T-helper 22 cell (primary cell): ENCODE measurements around the gene PROSER1.
"Not testable (repeated sequence)": the region's sequence is repeated elsewhere in the genome, so short reads cannot be mapped to it uniquely, and the experiment has no call there.

Experiments used
- DNase-seq: peaks from one replicate; pipeline ENCODE4 v3.0.0-alpha.2; 2020; ENCODE audit warnings: low read depth

PROSER1 gene

DNA sequence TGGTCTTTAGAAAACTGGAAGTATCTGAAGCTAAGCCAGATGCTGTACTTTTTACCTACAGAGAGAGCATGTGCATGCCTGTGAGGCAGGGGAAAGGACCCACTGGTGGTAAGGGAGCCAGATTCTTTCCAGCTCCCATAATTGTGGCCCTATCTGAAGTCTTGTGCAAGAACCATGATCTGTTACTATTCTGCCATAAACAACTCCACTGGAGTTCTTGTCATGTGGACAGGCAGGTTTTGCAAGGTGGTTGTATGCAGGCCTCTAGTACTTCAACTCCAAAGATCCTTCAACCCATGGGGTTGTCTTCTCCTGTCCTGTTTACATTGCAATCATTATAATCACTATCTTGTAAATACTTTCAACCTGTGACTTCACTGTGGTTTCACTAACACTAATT is 14.1 kb downstream of the PROSER1 start:
- DNase-seq = no peak

DNA sequence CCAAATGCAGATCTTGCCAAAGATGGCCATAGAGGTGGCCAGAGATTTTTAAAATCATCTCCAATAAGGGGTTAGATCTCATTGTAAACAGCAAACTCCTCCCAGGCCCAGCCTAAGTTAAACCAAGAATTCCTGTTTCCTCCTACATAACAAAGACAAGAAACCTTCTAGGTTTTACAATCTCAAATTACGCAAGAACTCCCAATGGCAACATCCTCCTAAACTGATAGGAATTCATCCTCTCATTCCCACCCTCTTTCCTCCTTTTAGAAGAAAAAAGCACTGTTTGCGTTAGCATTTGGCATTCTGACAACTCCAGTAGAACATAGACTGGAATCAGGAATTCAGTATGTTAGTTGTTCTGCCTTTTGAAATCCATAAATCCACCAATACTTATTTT is 14.6 kb downstream of the PROSER1 start:
- no peak for DNase-seq

DNA sequence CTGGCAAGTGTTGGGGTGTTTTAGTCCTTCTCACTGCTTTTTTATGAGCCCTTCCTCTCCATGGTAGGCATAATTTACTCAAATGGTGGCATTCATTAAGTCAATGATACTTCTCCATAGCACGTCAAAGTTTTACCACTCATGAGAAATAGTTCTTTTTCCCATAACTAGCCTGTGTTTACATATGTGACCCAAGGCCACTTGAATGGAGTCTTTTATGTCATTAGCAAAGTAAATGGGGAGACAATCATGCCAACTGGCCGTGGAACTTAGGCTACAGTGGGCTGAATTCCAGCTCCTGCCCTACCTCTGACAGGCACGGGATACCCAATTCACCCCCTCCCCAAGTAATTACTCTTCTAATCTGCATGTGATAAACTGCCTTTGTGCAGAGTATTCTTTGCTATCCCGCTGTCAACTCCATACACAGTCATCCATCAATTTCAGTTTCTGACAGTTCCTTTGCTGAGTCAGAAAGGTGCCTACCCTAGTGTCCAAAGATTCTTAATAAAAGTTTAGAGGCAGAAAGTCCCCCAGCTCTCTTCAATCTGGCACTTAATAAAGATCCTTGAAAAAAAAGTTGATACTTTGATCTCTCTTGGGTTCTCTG is 16.9 kb downstream of the PROSER1 start:
- DNase-seq = no peak

DNA sequence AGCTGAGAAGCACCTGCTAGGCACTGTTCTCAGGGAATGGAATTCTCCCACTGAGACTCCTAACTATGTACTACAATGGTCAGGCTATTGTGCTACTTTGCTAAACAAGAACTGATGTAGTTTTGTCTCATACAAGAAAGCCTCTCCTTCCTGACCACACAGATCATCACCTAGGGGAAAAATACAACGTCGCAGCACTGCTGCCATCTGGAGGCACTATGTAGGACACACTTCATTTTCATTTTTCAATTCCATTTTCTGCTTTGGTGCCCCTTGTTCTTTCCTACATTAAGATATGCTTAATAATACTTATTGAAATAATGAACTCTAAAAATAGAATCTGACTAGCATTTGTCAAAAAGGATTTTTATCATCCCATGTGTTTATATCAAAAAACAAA is 21.1 kb downstream of the PROSER1 start:
- DNase-seq = no peak

DNA sequence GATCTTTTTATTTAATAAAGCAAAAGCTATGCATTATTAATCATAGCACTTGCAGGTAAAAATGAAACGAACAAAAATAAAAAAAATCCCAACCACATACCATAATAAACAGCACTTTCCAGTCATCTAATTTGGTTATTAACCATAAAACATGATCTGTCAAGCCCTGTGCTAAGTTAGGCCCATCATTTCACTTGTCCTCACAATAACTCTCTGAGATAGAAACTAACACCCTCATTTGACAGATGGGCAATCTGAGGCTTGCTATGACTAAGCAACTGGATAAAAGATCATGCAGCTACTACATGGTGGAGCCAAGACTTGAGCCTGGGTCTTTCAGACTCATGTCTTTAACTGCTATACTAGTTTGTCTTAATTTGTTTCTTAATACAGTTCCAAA is 21.8 kb downstream of the PROSER1 start:
- no peak for DNase-seq

DNA sequence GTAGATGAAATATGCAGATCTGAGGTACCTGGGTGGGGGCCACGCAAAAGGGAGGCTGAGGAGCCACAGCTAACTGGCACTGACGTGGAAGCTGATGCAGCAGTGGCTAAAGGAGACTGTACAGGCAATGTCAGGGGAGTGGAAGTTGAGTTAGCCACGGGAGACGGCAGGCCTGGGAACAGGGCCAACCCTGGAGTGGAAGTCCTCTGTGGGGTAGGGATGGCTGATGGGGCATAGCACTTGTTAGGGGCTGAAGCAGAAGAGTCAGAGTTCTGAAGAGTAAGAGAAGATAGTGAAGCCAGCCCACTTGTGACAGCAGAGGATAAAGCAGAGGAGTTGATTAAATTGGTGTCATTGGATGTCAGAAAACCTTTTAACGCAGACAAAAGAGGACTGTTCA is 24.4 kb downstream of the PROSER1 start:
- DNase-seq = no peak

DNA sequence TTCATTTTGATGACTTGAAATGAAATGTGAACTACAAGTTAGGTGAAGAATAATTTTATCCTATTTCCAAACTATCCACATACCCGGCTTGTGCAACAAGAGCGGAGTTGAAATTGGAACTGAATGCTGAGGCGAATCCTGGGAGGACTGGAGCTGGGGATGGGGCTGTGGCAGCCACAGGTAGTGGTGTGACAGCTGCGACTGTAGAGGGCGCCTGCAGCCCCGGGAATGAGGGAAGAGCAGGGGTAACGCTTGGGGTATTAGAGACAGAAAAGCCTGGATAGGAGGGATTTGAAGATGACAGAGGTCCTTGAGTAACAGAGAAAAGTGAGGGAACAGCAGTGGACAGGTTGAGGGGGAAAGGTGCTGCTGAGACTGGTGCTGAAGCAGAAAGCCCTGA is 25.3 kb downstream of the PROSER1 start:
- no peak for DNase-seq

DNA sequence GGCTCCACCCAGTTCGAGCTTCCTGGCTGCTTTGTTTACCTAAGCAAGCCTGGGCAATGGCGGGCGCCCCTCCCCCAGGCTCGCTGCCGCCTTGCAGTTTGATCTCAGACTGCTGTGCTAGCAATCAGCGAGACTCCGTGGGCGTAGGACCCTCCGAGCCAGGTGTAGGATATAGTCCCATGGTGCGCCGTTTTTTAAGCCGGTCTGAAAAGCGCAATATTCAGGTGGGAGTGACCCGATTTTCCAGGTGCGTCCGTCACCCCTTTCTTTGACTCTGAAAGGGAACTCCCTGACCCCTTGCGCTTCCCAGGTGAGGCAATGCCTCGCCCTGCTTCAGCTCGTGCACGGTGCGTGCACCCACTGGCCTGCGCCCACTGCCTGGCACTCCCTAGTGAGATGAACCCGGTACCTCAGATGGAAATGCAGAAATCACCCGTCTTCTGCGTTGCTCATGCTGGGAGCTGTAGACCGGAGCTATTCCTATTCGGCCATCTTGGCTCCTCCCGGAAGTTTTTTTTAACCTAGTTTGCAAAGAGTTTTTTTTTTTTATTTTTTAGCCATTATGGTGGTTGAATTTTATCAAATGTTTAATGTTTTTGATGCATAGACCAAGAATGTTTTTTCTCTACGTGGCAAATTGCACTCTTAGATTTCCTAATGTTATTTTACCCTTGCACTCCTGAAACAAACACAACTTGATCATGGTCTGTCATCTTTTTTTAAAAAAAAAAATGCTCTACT is 31.3 kb downstream of the PROSER1 start:
- DNase-seq = not testable (repeated sequence)

DNA sequence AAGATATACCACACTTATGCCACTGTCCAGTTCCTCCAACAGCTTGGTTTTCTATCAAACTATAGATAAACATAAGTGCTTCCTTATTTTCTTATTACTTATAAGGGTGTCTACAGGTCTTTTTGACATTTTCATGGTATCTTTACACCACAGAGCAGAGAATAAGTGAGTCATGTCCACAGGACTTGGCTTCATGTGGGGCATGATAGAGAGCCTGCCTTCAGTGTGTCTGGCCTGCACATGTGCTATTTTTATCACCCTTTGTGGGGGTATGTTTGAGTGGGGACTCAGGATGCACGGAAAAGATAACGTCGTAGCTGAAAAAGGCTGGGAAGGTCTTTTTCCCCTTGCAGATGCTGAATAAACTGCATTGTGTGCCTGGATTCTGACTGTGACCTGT is 39.1 kb downstream of the PROSER1 start:
- no peak for DNase-seq

DNA sequence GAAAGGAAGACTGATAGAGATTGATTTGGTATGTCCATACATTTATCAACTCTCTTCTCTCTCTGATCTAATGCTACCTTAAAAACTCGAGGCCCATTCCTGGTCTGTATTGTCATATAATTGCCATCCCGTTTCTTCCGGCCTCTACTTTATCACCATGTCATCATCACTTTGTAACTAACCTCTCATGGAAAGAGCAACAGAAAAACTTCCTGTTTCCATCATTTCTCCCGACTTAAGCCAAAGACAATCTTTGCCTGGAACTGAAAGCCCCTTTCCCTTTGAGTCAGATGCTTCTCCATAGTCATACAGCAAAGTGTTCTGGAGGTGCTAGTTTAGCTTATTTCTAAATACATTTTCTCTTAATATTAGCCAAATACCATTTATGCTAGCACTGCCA is 44.5 kb downstream of the PROSER1 start:
- DNase-seq = no peak

DNA sequence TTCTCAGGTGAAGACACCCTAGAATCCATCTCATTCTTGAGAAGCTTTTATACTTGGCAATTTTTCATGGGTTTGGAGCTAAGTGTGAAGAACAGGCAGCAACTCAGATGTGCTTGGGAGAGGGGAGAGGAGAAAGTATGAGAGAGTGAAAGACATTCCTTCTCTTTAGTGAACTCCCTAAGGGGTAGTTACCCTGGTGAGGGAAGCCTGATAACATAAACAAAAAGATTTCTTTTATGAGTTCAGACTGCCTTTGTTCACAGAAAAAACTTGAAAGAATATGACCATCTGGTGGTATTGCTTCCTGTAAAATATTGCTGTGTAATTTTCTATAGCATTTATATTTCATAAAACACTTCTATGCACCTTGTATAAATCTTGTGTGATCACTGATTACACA is 47.2 kb downstream of the PROSER1 start, which contains the start of gene STOML3:
Gene STOML3 (minus strand): TSS at position 139 of the 400 bp plus-strand sequence. CDS start 110 bp downstream, at position 29.
- DNase-seq = no peak

DNA sequence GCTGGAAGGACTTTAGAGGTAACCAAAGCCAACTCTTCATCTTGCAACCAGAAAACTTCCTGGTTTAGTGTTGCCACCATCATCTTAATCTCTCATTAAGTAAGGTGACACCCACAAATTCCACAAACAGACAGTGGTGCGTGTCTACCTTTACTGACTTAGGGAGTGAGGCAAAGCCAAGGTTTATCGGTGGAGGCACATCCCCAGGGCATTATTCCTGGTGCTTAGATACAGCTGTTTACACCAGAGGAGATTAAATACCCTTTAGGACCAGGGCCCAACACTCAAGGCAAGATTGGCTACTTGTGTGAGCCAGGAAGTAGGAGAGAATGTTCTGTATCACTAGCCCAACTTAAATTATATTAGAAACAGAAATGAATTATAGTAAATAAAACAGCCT is 56.8 kb downstream of the PROSER1 start:
- DNase-seq = no peak

DNA sequence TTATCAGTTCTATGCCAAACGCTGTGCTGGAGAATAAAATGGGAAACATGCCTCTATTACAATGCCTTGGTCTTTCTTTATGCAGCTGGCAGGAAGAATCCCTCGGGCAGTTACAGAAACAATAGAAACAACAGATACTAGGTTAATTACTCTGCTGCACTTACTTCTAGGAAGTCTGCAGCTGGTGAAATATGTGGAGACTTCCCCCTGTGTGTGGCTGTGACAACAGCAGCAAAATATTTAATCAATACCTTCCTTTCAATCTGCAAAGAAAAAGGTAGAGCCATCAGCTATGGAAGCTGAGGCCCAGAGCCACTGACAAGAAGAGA is 57.2 kb downstream of the PROSER1 start:
- DNase-seq = no peak

DNA sequence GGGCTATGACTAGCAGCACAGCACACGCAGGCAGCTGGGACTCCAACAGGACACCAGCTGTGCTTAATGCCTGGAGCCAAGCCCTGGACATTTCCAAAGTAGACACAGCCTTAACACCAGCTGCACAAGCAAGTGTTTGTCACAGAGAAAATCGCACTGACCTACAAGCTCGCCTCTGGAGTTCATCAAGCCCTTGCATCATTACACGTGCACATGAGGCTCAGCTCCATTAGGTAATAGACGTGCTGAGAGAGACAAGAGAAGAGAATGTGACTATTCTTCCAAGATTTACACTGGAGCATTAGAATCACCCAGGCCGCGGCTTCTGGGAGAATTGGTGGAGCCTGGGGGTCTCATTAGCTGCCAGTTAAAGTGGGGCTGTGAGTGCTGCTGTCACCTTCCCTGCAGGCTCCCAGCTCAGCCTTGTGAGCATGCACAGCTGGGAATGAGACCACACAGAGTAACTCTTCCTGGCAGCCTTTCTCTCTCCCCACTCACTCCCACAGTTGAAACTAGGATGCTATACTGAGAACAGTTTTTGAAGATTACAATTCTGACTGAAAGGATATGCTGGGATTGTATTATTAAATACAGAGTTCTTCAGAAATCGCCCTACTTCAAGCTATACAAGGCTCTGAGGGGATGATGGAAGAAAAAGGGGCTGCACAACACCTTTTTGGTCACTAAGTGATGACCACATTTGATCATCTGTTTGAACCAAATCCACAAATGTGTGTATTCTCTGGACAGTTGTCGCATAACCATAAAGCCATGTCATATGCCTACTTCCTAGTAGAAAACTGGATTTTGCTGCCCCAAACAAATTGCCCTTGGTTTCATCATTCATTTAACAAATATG is 57.8 kb downstream of the PROSER1 start:
- no peak for DNase-seq

DNA sequence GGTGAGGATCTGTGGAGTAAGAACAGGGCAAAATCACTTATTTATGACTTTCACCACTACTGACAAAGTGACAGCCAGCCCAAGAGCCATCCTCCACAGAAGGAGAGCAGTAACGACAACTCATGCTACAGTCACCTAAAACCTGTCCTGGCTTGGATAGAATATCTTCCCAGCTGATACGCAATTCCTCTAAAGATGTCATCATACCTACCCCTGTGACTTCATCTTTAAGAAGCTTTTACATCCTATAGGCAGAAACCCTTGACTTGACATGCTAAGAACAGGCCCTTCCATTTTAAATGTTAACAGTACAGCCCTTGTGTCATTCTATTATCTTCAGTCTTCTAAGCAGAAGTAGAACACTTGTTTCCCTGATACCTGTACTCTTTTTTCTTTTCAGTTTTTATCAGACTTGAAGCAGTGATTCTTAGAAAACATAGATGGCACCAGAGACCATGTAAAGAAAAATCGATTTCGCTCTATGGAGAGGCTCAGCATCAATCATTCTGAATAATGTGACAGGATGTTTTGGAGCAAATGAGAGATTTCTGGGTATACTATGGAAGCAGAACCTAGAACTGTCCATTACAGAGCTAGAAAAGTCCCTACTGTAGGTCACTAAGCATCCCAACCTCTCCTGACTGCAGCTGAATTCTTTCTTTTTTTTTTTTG is 67.4 kb downstream of the PROSER1 start:
- DNase-seq = no peak

DNA sequence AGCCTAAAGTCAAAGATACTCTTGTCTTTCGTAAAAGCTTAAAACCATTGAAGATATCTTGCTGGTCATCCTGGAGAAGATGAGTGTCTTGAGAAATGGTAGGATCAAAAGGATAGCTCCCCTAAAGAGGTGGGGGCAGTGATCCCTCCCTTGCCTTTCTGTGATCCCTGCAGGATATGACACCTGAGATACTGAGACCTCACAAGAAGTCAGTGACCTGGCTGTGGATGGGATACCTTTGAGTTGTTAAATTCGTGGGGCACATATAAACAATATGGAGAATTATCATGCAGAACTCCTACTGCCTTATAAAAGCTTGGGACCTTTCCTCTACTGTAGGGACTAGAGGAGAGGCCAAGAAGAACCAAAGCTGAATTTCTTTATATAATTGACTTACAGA is 68.7 kb downstream of the PROSER1 start:
- DNase-seq = no peak

DNA sequence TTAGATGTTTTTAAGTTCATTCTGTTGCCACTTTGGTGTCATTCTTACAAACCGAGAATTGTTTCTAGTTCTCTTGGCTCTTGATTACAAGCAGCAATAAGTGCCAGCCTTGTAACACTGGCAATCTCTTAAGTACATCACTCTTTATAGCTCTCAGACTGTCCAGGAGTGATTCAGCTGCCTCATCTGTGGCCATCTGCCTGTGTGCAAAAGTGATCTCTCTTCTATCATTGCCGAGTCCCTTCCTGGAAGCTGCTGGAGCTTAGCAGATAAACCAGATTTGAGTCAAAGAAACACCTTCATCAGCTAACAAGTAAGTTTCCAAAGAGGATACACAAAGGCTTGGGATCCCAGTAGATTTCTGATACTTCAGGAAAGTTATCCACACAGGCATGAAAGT is 70.4 kb downstream of the PROSER1 start:
- DNase-seq = no peak

DNA sequence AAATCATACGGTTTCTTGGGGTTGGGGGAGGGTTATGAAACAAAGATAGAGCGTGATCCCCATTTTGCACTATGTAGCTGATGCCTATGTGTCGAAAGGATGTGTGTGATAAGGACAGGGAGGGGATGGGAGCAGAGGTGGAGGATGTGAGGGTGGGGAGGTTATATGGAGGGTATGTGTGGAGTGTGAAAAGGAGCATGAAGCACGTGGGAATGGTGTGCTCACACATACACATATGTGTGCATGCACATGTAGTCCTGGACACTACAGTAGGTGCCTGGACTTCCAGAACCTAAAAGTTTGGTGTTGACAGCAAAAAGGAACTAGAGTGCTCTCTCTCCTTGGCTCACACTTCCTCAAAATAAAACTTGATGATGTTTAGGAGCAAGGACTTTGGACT is 72.6 kb downstream of the PROSER1 start:
- DNase-seq = no peak

DNA sequence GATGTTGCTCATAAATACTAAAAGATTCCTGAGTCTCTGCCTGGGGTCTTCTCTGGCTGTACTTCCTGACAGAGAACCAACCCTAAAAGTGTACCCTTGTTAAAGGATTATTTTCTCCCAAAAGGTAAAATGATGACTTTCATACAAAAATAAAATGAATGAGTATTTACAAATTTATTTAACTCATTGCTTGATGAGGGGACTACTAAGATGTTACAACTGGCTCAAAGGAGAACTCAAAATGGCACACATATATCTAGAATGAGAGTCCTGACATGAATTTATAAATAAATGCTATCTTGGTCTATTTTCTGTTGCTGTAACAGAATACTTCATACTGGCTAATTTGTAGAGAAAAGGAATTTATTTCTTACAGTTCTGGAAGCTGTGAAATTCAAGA is 77.7 kb downstream of the PROSER1 start:
- no peak for DNase-seq
